Activated CD8-positive, alpha-beta memory T cell treated with anti-CD3 and anti-CD28 coated beads, Interleukin-2, amount 50 U/mL, for 24 hours (primary cell): Measurements from ENCODE around the gene RIPK4.

Experiments
- DNase-seq: peaks from one replicate; pipeline ENCODE4 v3.0.0-alpha.2; 2020; ENCODE audit errors: extremely low read depth

The RIPK4 gene

DNA sequence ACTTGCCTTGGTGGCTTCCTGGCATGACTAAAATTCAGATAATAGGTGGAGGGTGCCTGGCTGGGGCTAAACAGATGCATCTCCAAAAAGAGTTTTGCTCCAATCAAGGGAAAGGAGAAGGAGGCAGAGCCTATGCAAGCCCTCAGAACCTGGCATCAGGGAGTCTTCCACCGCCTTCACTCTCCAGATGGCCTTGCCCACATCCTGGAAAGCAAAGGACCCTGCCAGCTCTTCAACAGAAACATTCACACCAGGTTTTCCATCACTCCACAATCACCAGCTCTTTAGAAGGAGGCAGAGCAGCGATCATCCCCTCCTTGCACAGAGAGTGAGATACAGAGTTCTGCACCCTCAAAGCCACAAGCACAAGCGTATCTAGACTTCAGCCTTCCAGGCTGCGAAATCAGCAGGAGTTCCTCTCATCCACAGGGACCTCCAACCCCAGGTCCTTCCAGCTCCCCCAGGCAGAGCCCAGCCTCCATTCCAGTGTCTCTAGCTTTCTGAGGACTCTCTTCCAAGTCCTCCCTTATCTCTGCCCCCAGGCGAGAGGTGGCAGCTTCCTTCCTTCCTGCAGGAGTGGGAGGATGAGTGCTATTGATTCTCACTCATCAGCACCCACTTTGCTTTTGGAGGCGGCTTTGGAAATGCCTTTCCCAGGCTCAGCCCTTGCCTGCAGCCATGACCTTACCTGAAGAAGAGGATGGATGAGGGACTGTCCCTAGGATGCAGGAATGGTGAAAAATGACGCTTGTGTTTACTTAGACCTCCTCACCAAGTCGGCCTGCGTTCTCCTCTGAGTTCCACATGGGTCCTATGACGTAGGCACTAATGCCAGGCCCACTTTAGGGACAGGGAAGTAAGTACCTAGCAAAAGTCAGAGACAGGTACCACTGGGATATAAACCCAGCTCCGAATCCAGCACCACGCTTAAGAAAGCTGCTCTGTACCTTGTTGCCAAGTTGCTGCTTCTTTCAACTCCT is 75.4 kb downstream of the RIPK4 start:
- no peak for DNase-seq
